Measurements from ENCODE around the gene SH2D1B.

Gene SH2D1B

DNA sequence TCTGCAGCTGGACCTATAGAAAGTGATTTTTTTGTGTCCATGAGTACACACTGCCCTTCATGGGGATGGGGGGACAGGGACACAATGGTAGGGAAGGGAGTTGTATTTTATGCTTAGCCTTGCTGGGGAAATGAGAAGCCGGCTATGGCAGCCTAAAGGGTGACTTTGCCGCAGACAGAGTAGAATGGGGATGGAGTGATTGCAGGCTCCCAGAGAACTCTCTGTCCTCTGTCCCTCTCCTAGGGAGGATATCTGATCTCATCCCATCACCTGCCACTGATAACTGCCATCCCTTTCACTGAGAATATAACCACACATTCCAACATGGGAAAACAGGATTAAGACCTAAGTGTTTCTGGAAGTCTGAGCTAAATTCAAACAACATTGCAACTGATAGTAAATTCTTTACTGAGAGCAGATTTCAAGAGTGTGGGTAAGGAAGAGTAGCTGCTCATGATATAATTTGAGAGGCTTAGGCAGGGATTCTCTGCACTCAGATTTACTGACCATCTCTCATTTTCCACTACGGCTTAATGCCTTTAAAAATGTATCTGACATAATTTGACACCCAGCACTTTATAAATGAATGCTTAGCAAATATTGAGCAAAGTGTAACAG, 13.9 kb downstream of the SH2D1B start:
- DNase-seq = no peak

DNA sequence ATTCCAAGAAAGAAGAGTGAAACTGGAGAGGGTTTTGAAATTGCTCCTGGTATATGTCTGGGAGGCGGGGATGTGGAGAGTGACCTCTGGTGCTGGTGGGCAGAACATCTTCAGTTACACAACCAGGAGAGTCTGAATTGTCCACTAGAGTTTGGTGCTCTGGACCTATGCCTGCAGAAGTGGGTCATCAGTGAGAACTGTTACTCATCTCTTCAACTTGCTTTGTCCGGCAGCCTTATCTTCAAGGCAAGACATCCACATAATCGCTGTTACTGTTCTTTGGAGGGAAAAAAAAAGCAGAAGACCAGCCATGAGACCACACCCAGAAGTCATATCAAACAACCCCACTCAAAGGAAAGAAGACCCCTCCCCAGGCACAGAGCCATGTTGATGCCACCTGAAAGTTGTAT, 14.9 kb downstream of the SH2D1B start:
- DNase-seq = no peak

GRCh38 chr1:162396201-162396906, 15.6 kb downstream of the SH2D1B start:
- DNase-seq = no peak

DNA sequence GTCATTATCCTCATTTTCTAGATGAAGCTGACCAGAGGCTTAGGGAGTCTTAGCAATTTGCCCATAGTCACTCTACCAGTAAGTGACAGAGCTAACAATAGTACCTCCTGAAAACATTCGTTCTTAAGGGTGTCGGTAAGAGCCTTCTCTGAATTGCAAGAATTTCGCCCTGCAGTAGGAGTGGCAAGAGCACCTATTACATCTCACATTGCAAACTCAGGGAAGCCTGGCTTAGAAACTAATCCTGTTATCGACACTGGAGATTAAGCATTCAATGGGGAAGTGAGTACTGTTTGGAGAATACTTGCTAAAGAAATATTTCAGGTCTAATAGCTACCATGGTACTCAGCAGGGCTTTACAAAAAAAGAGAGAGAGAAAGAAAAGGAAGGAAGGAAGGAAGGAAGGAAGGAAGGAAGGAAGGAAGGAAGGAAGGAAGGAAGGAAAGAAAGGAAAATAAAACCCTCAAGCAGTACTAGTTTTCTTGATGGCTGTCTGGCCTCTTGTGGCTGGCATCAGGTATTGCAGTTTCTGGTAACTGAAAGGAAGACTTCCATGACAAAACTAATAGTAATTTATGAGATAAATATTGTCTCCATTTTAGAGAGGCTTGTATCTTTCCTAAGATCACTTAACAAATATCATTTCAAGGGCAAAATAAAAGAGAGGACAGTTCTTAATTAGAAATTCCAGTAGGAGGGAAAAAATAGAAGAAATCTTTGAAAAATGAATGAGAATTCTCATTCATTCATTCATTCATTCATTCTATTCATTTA, 20.0 kb downstream of the SH2D1B start:
- no peak for DNase-seq

DNA sequence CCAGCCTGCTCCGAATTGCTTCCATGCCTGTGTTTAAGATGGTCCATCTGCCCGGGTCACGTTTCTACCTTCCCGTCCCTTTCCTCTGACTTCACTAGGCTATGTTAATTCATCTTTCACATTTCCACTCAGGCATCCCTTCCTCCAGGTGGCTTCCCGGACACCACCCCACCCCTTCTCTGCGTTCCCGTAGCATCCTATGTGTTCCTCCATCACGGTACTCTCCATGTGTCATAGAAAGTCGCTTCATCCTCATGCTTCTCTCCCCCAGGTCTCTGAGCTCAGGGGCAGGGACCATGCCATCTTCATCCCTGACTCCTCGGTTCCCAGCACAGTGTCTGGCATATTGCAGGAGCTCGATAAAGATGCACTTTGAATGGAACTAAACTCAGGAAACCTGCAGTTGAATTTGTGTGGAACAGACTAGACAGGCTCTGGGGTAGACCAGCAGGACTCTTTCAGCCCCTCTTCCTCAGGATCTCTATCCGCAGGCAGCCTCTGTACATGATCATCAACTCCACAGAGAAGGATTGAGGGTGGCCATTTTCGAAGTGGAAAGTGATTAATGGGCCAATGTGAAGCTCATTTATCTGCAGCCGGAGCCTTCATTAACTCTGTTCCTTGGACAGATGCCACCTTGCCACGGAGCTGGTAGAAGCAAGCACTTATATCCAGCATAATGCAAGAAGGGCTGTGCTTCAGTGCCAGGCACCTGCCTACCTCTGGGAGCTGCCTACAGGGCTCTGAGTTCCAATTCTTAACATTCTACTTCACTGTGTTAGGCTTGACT, 21.3 kb downstream of the SH2D1B start:
- DNase-seq = no peak

DNA sequence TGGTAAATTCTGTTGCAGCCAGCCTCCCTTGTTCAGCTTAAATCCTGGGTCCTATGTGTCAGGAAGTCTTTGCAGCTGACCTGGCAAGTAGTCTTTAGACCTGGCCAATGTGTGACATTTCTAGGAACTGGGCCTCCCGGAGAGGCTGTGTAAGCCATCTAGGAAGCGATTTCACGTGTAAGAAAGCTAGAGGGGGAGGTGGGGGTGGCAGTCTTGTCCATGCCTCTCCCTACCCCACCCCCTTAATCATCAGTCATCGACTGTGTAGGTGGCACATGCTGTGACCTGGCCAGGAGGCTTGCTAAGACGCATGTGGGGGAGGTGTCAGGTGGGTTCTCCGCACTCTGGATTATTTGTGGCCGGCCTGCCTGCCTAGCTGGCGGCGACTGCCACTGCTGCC, 22.0 kb downstream of the SH2D1B start:
- no peak for DNase-seq

DNA sequence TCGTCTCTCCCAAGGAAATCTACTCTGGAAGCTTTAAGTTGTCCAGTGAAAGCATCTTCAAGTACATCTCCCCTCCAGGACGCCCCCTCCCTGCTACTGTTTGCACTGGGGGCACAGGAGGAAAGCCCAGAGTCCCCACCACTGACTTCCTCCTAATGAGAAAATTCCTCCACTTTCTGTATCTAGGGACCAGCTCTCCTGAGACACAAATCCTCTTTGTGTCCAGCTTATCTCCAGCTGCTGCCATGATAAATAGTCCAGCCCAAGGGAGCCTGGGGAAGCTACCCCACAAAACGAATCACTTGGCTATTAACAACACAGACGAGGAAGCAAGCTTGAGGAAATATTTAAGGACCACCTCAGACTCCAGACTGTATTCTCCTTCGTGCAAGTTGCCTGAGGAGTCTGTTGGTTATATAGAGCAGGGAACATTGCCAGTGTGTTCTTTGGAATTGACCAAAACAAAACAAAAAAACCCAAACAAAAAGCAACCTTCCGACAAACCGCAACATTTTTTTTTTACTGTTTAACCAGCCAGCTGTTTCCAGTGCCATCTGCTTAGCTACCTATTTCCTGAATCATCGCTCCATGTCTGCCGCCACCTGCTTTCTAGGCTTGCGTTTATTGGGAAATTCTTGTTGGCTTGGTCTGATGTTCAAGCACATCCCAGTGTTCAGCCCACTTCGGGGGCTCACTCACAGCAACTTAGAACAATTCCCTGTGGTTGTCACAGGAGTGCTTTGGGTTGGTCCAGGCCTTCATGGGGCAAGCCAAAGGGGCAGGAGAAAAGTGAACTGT, 22.7 kb downstream of the SH2D1B start:
- no peak for DNase-seq

DNA sequence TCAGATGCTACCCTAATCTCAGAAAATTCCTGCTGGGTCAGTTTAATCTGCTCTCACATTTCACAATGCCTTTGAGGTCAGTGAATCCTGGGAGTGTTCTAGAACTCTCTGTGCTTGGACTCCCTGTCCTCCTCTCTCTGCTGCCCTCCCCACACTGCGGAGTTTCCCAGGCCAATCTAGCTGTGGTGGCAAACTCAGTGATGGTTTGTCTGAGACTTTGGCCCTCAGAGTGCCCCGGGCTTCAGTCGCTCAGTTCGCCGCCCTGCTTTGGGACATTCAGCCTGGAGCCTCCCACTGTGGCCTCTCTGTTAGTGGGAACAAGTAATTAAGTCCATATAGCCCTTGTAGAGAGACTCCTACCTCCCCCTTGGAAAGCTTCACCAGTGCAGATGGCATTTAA, 23.3 kb downstream of the SH2D1B start:
- DNase-seq = no peak

- DNase-seq = no peak
Measured at GRCh38 chr1:162388083-162388594, 23.8 kb downstream of the SH2D1B start.

- no peak for DNase-seq
Measured at GRCh38 chr1:162387226-162388082, 24.5 kb downstream of the SH2D1B start.

DNA sequence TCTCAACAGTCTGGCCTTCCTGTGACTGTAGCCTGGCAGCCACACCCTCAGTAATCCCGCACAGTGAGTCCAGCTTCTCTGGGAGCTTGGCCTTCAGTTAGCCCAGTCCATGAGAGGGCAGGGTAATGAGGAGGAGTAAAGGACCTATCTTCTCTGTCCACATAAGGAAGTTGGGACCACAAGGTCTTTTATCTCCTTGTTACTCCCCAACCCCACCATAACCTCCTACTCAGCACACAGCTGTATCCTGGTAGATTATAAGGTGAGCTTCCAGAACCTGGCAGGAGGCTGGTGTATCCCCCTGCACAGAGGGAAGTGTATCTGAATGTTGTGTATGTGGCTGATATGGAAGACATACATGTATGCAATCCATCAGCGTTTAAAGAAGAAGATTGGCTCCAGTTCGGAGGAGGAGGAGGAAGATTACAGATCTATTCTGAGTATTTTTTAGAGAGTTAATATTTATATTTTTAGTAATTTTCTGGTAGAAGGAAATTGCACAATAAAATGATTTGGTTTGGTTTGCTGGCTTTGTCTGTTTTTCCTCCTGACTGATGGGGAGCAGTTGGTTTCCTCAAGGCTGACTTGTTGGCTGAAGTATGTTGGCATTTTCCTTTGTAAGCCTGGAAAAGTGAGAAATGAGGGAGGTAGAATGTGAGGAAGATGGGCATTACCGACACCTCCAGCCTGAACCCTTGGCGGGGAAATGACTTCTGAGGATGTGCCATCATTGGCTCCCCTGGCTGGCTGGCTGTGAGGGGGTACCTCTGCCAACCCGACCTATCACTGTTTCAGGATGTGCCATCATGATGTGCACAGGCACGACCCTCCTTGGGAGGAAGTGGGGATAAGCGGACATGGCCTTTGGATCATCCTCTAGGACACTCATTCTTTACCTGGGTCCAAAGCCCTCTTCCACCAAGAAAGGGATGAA, 25.4 kb downstream of the SH2D1B start:
- no peak for DNase-seq

- DNase-seq = no peak
Measured at GRCh38 chr1:162385702-162386101, 26.2 kb downstream of the SH2D1B start.

GRCh38 chr1:162385280-162385623, 26.7 kb downstream of the SH2D1B start:
- no peak for DNase-seq

DNA sequence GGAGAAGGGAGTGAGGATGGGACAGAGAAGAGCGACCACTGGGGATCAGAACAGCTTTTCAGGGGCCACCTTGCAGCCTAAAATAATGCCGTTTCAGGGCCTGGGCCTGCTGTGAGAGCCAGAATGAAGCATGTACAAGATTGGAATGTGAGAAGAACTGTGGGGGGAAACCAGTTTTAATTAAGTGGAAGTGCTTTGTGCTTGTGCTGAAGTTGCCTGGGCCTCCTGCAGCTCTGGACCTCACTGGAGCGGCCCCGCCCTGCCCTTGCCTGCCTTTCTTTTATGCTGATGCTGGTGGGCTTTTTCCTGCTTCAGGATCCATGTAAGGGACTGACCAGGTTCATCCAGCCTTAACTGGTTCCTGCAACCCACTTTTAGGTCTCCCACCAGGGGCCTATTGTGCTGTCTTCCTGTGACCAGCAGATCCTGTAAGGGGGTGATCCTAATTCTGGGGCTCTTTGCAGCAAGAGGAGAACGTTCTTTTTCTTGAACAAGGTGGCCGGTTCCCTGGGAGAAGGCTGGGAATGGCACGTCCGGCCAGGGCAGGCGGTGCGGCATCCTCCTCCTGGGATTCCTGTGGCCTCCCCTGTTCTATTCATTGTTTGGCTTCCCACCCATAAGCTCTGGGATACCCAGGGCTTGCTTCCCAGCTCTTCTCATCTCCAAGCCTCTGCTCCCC, 27.2 kb downstream of the SH2D1B start:
- no peak for DNase-seq

DNA sequence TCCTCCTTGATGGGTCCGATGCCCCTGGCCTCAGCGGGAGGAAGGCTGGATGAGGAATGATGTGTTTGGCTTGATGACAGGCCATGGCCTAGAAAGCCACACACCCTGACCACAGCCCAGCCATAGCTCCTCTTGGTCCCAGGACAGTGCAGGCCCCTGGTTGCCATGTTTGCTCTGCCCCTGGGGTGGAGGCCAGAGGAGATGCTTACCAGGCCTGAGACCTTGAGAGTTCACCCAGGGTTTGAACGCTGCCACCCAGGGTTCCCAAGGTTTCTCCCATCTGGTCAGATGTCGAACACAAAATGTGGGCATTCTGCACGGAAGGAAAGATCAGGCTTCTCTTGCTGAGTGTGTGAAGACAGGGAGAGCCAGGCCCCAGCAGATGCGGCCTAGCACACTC, 27.8 kb downstream of the SH2D1B start:
- no peak for DNase-seq

- no peak for DNase-seq
Measured at GRCh38 chr1:162383516-162383915, 28.4 kb downstream of the SH2D1B start.

DNA sequence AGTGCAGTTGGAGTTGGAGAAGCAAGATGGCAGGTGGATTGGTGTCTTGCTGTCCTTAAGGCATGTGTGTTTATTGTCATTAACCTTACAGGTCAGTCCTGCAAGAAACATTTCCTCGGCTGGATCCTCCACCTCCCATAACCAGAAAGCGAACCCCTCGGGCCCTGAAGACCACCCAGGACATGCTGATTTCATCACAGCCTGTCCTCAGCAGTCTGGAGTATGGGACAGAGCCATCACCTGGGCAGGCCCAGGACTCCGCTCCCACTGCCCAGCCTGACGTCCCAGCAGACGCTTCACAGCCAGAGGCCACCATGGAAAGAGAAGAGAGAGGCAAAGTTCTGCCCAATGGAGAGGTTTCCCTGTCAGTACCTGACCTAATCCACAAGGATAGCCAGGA, 28.8 kb downstream of the SH2D1B start:
- DNase-seq = no peak

GRCh38 chr1:162381941-162382750, 29.8 kb downstream of the SH2D1B start:
- no peak for DNase-seq

- no peak for DNase-seq
Measured at GRCh38 chr1:162381383-162381782, 30.6 kb downstream of the SH2D1B start, which contains the start of gene C1orf226. TSS of gene C1orf226 (plus strand) at chr1:162381728. CDS start at chr1:162381902, 174 bp downstream.
